ENCODE results near the gene LCLAT1. TPM values are rescaled to one million over a fixed set of nuclear protein-coding genes. Genes with fewer than 3 reads are reported as not detected.
A peak's percentile ranks its signal among the peaks of the same experiment; 100 is the strongest.

LCLAT1 gene
- total RNA-seq, 1 experiment from 2014 or later = 36.0 TPM

GRCh38 chr2:30666266-30666874, 219.3 kb downstream of the LCLAT1 start:
- no peaks in the 10 kb centered on the region for H3K36me3 ChIP-seq (ENCODE audit: control insufficient read depth, insufficient read depth, low read length)
- BruUV-seq (replicated peaks) = no TSS peak
- ChIA-PET POLR2A (no interaction called here), CTCF (no interaction called here)
- no peak overlapping the region for H3K4me3 ChIP-seq (ENCODE audit: low read depth in 2 of 2, low read length in 2 of 2)
- H3K27me3 ChIP-seq (ENCODE audit: control insufficient read depth, insufficient read depth, low read length) = no peaks in the 10 kb centered on the region
- H3K4me1 ChIP-seq (ENCODE audit: control insufficient read depth, insufficient read depth, low read length) = no peaks in the 10 kb centered on the region
- no peaks in the 10 kb centered on the region for H3K9me3 ChIP-seq (ENCODE audit: control insufficient read depth, insufficient read depth, low read depth, low read length)
- DNase-seq (ENCODE audit: low read depth, low spot score) (peak; percentile 27), ATAC-seq (peak; percentile 45; the same call in 1 of the 2 replicates)
- TF ChIP-seq POLR2AphosphoS5 (IDR thresholded peaks at IDR 0.05; ENCODE audit: low read depth, low read length) (no peak), REST (IDR thresholded peaks at IDR 0.05; ENCODE audit: insufficient read depth in 1 of 2, low read depth in 2 of 2, low read length in 1 of 2) (no peak), TCF7L2 (IDR thresholded peaks at IDR 0.05; ENCODE audit: low read depth, low read length) (no peak), CTCF (IDR thresholded peaks at IDR 0.05) (no peak), SIN3A (IDR thresholded peaks at IDR 0.05; ENCODE audit: borderline replicate concordance, insufficient read depth, low read depth, low read length) (no peak)
- intact Hi-C loops (cut with micrococcal nuclease; ENCODE audit: unreplicated experiment) (no loop called here), in situ Hi-C loops (cut with HindIII; ENCODE audit: low pct_unique_long_range_greater_than_20kb, low sequenced_read_pairs) (no loop called here)
- H3K27ac ChIP-seq (ENCODE audit: low read length) = no peak overlapping the region

- no peaks in the 10 kb centered on the region for H3K4me1 ChIP-seq (ENCODE audit: control insufficient read depth, insufficient read depth, low read length)
- DNase-seq (ENCODE audit: low read depth, low spot score) (no peak), ATAC-seq (no peak)
- CTCF ChIA-PET = no interaction called here
- no peak overlapping the region for H3K4me3 ChIP-seq (ENCODE audit: low read depth in 2 of 2, low read length in 2 of 2)
- intact Hi-C loops (cut with micrococcal nuclease; ENCODE audit: unreplicated experiment) = no loop called here
- H3K9me3 ChIP-seq (ENCODE audit: control insufficient read depth, insufficient read depth, low read depth, low read length) = no peaks in the 10 kb centered on the region
- BruUV-seq (replicated peaks) = no TSS peak
- in situ Hi-C loops (cut with HindIII; ENCODE audit: low pct_unique_long_range_greater_than_20kb, low sequenced_read_pairs) = no loop called here
- POLR2A ChIA-PET = no interaction called here
- peaks cover 2% of the 10 kb centered on the region; the same call in 1 of the 2 replicates for H3K27me3 ChIP-seq (ENCODE audit: control insufficient read depth, insufficient read depth, low read length)
- no peak for TF ChIP-seq CTCF (IDR thresholded peaks at IDR 0.05)
- TF ChIP-seq REST (IDR thresholded peaks at IDR 0.05; ENCODE audit: insufficient read depth in 1 of 2, low read depth in 2 of 2, low read length in 1 of 2) = no peak
- no peak for TF ChIP-seq SIN3A (IDR thresholded peaks at IDR 0.05; ENCODE audit: borderline replicate concordance, insufficient read depth, low read depth, low read length)
- no peak for TF ChIP-seq POLR2AphosphoS5 (IDR thresholded peaks at IDR 0.05; ENCODE audit: low read depth, low read length)
- TF ChIP-seq TCF7L2 (IDR thresholded peaks at IDR 0.05; ENCODE audit: low read depth, low read length) = no peak
- no peaks in the 10 kb centered on the region for H3K36me3 ChIP-seq (ENCODE audit: control insufficient read depth, insufficient read depth, low read length)
- H3K27ac ChIP-seq (ENCODE audit: low read length) = no peak overlapping the region
Observed at GRCh38 chr2:30670453-30670852, 223.4 kb downstream of the LCLAT1 start.
